ENCODE results near the gene TTLL5.

Gene TTLL5

DNA sequence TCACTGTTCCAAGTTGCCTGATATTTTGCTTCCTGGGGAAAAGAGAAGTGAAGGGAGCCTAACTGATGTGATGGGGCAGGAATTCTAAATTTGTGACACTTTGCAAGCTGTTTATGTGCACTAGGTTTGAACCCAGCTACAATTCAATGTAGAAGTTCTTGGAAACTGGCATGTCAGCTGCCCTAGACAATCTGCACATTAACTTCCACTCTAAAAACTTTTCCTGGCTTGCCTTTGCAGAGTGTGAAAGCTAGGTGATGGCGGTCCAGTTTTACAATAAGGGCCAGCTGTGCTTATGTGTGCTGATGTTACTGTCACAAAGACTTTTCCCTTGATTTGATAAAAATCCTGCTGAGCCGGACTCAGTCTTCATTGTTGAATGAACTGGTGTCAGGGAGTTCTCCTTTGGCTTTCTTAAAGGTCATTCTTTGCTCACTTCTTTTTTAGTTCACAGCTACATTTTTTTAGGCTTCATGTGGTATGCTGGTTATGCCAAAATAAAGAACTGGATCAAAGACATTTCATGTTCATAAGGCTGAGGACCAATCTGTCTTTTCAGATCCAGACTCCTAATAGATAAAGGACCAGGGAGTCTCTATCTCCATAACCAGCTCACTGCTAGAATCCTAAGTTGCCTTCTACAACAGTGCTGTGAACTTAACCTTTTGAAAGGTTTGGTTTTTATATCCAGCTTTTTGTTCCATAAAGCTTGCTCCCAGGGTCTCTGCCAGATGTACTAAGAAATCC, 187.3 kb downstream of the TTLL5 start:
- peaks cover 2% of the 10 kb centered on the region for H3K79me1 ChIP-seq (replicated peaks; ENCODE audit: low read length, poor library complexity, severe bottlenecking)
- H2BK120ac ChIP-seq (ENCODE audit: low read depth, low read length), result no peak overlapping the region
- H3K9me3 ChIP-seq (ENCODE audit: control insufficient read depth, low read length), result no peaks in the 10 kb centered on the region
- no peak overlapping the region for H3K4ac ChIP-seq (ENCODE audit: low read depth in 1 of 2, low read length in 2 of 2)
- WGBS, result 100% methylated on average over 2 of the region's 2 CpGs
- H3K27me3 ChIP-seq (ENCODE audit: control insufficient read depth in 1 of 2, insufficient read depth in 1 of 2, low read length in 2 of 2), result no peaks in the 10 kb centered on the region
- H3K36me3 ChIP-seq (ENCODE audit: control insufficient read depth in 1 of 2, insufficient read depth in 2 of 2, low read depth in 1 of 2, low read length in 2 of 2), result peaks cover 0 to 6% of the 10 kb centered on the region in 2 experiments
- H2AK5ac ChIP-seq (ENCODE audit: low read length, severe bottlenecking), result peak overlapping the region; percentile 84
- no peak overlapping the region for H4K91ac ChIP-seq (ENCODE audit: low read length)
- H3K4me3 ChIP-seq (ENCODE audit: insufficient read depth in 1 of 2, low read depth in 1 of 2, low read length in 2 of 2), result no peak overlapping the region
- H3K27ac ChIP-seq (ENCODE audit: low read length, poor library complexity, severe bottlenecking), result no peak overlapping the region
- DNase-seq, result no peak
- H3K18ac ChIP-seq (ENCODE audit: low read depth in 1 of 2, low read length in 2 of 2), result no peak overlapping the region
- no peaks in the 10 kb centered on the region for H3K4me1 ChIP-seq (ENCODE audit: control insufficient read depth, insufficient read depth, low read depth, low read length)
- no peak overlapping the region for H4K8ac ChIP-seq (ENCODE audit: low read length)
- no peak overlapping the region for H2BK5ac ChIP-seq (ENCODE audit: low read depth, low read length, poor library complexity, severe bottlenecking)
- no peak overlapping the region for H2AFZ ChIP-seq (ENCODE audit: low read depth, low read length)
- no peak overlapping the region for H3K9ac ChIP-seq (ENCODE audit: low read length)
- no peak overlapping the region for H2BK15ac ChIP-seq (ENCODE audit: low read depth, poor library complexity, severe bottlenecking)
- no peak overlapping the region for H3K4me2 ChIP-seq (ENCODE audit: low read length, poor library complexity, severe bottlenecking)
- no peak overlapping the region for H3K14ac ChIP-seq (ENCODE audit: low read length in 2 of 2)
- no peak overlapping the region for H2BK12ac ChIP-seq (ENCODE audit: low read length in 2 of 2)
- H3K23ac ChIP-seq (ENCODE audit: low read length in 2 of 2), result no peak overlapping the region

DNA sequence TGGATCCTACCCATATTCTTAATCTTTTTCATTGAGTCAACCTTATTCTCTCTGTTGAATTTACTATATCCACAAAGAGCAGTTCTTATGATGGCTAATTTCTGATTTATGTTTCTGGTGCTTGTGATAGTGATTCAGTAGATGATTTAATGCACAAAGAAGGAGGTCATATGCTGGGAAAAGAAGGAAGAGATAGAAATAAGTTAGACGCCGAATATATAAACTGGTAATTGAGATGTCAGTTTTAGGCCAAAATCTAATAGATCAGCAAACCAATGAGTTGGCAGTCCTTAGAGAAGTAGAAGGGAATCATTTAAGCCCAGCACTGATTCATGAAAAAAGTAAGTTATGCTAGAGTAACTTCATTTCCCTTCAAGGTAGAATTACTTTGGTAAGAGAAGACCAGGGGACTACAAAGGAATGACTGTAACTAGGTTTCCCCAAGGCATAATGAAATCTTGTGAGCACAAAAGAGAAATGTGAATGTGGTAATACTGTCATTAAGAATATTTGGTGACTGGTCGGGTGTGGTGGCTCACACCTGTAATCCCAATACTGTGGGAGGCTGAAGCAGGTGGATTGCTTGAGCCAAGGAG, 188.4 kb downstream of the TTLL5 start:
- Histone ChIP-seq H4K8ac (ENCODE audit: low read length) (no peak overlapping the region), H3K9ac (ENCODE audit: low read length) (no peak overlapping the region), H3K23ac (ENCODE audit: low read length in 2 of 2) (no peak overlapping the region), H3K4me1 (ENCODE audit: control insufficient read depth, insufficient read depth, low read depth, low read length) (no peaks in the 10 kb centered on the region), H3K36me3 (ENCODE audit: control insufficient read depth in 1 of 2, insufficient read depth in 2 of 2, low read depth in 1 of 2, low read length in 2 of 2) (peaks cover 0 to 6% of the 10 kb centered on the region in 2 experiments), H2AK5ac (ENCODE audit: low read length, severe bottlenecking) (no peak overlapping the region), H3K14ac (ENCODE audit: low read length in 2 of 2) (no peak overlapping the region), H2BK5ac (ENCODE audit: low read depth, low read length, poor library complexity, severe bottlenecking) (no peak overlapping the region), H3K4ac (ENCODE audit: low read depth in 1 of 2, low read length in 2 of 2) (no peak overlapping the region), H2AFZ (ENCODE audit: low read depth, low read length) (no peak overlapping the region), H3K79me1 (replicated peaks; ENCODE audit: low read length, poor library complexity, severe bottlenecking) (peaks cover 2% of the 10 kb centered on the region), H4K91ac (ENCODE audit: low read length) (no peak overlapping the region), H2BK15ac (ENCODE audit: low read depth, poor library complexity, severe bottlenecking) (no peak overlapping the region), H2BK12ac (ENCODE audit: low read length in 2 of 2) (no peak overlapping the region), H3K27me3 (ENCODE audit: control insufficient read depth in 1 of 2, insufficient read depth in 1 of 2, low read length in 2 of 2) (no peaks in the 10 kb centered on the region), H2BK120ac (ENCODE audit: low read depth, low read length) (no peak overlapping the region), H3K4me2 (ENCODE audit: low read length, poor library complexity, severe bottlenecking) (no peak overlapping the region), H3K9me3 (ENCODE audit: control insufficient read depth, low read length) (no peaks in the 10 kb centered on the region), H3K27ac (ENCODE audit: low read length, poor library complexity, severe bottlenecking) (no peak overlapping the region), H3K18ac (ENCODE audit: low read depth in 1 of 2, low read length in 2 of 2) (no peak overlapping the region), H3K4me3 (ENCODE audit: insufficient read depth in 1 of 2, low read depth in 1 of 2, low read length in 2 of 2) (no peak overlapping the region)
- WGBS, result 99% methylated on average over 3 of the region's 3 CpGs
- no peak for DNase-seq

- no peak overlapping the region for H2AK5ac ChIP-seq (ENCODE audit: low read length, severe bottlenecking)
- no peak overlapping the region for H2BK120ac ChIP-seq (ENCODE audit: low read depth, low read length)
- peaks cover 0 to 12% of the 10 kb centered on the region in 2 experiments for H3K36me3 ChIP-seq (ENCODE audit: control insufficient read depth in 1 of 2, insufficient read depth in 2 of 2, low read depth in 1 of 2, low read length in 2 of 2)
- H3K4me1 ChIP-seq (ENCODE audit: control insufficient read depth, insufficient read depth, low read depth, low read length), result no peaks in the 10 kb centered on the region
- H3K23ac ChIP-seq (ENCODE audit: low read length in 2 of 2), result no peak overlapping the region
- H4K91ac ChIP-seq (ENCODE audit: low read length), result no peak overlapping the region
- no peak overlapping the region for H3K9ac ChIP-seq (ENCODE audit: low read length)
- H3K18ac ChIP-seq (ENCODE audit: low read depth in 1 of 2, low read length in 2 of 2), result no peak overlapping the region
- H3K14ac ChIP-seq (ENCODE audit: low read length in 2 of 2), result no peak overlapping the region
- peaks cover 2% of the 10 kb centered on the region for H3K79me1 ChIP-seq (replicated peaks; ENCODE audit: low read length, poor library complexity, severe bottlenecking)
- H3K27me3 ChIP-seq (ENCODE audit: control insufficient read depth in 1 of 2, insufficient read depth in 1 of 2, low read length in 2 of 2), result no peaks in the 10 kb centered on the region
- no peak overlapping the region for H2BK5ac ChIP-seq (ENCODE audit: low read depth, low read length, poor library complexity, severe bottlenecking)
- no peak overlapping the region for H3K4me3 ChIP-seq (ENCODE audit: insufficient read depth in 1 of 2, low read depth in 1 of 2, low read length in 2 of 2)
- H2BK12ac ChIP-seq (ENCODE audit: low read length in 2 of 2), result no peak overlapping the region
- no peak overlapping the region for H3K4ac ChIP-seq (ENCODE audit: low read depth in 1 of 2, low read length in 2 of 2)
- no peak for DNase-seq
- no peak overlapping the region for H4K8ac ChIP-seq (ENCODE audit: low read length)
- no peaks in the 10 kb centered on the region for H3K9me3 ChIP-seq (ENCODE audit: control insufficient read depth, low read length)
- 97% methylated on average over 5 of the region's 6 CpGs for WGBS
- H3K4me2 ChIP-seq (ENCODE audit: low read length, poor library complexity, severe bottlenecking), result no peak overlapping the region
- H2BK15ac ChIP-seq (ENCODE audit: low read depth, poor library complexity, severe bottlenecking), result no peak overlapping the region
- H3K27ac ChIP-seq (ENCODE audit: low read length, poor library complexity, severe bottlenecking), result no peak overlapping the region
- H2AFZ ChIP-seq (ENCODE audit: low read depth, low read length), result no peak overlapping the region
Observed at GRCh38 chr14:75851574-75851866, 190.5 kb downstream of the TTLL5 start.

DNA sequence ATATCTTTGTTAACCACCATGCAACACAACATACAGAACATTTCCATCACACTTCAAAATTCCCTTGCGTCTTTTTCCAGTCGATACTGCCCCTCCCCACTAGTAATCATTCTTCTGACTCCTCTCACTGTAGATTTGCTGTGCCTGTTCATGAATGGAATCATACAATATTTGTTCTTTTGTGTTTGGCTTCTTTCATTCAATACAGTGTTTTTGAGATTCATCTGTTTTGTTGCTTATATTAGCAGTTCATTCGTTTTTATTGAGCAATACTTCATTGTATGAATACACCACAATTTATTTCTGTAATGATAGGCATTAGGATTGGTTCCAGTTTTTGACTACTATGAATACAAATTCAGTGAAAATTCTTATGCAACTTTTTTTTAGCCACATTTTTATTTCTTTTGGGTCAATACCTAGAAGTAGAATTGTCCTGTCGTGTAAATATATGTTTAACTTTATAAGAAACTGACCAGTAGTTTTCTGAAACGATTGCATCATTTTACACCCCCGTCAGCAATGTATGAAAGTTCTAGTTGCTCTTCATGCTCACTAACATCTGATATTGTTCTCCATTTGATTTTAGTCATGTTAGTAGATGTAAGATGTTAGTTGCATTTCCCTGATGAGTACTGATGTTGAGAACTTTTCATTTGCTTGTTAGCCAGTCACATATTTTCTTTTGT, 193.2 kb downstream of the TTLL5 start:
- no peak overlapping the region for H3K14ac ChIP-seq (ENCODE audit: low read length in 2 of 2)
- 100% methylated on average over 2 of the region's 6 CpGs for WGBS

More for the DNA sequence above, 193.2 kb downstream of the TTLL5 start:
- no peaks in the 10 kb centered on the region for H3K27me3 ChIP-seq (ENCODE audit: control insufficient read depth in 1 of 2, insufficient read depth in 1 of 2, low read length in 2 of 2)
- no peak overlapping the region for H2BK15ac ChIP-seq (ENCODE audit: low read depth, poor library complexity, severe bottlenecking)
- H2BK120ac ChIP-seq (ENCODE audit: low read depth, low read length), result no peak overlapping the region
- DNase-seq, result no peak
- H4K8ac ChIP-seq (ENCODE audit: low read length), result no peak overlapping the region
- H4K91ac ChIP-seq (ENCODE audit: low read length), result no peak overlapping the region
- no peak overlapping the region for H3K4me2 ChIP-seq (ENCODE audit: low read length, poor library complexity, severe bottlenecking)
- H3K4me3 ChIP-seq (ENCODE audit: insufficient read depth in 1 of 2, low read depth in 1 of 2, low read length in 2 of 2), result no peak overlapping the region
- no peak overlapping the region for H2AFZ ChIP-seq (ENCODE audit: low read depth, low read length)
- no peak overlapping the region for H3K4ac ChIP-seq (ENCODE audit: low read depth in 1 of 2, low read length in 2 of 2)
- H3K23ac ChIP-seq (ENCODE audit: low read length in 2 of 2), result no peak overlapping the region
- H3K4me1 ChIP-seq (ENCODE audit: control insufficient read depth, insufficient read depth, low read depth, low read length), result no peaks in the 10 kb centered on the region
- H2BK12ac ChIP-seq (ENCODE audit: low read length in 2 of 2), result no peak overlapping the region
- peaks cover 0 to 12% of the 10 kb centered on the region in 2 experiments for H3K36me3 ChIP-seq (ENCODE audit: control insufficient read depth in 1 of 2, insufficient read depth in 2 of 2, low read depth in 1 of 2, low read length in 2 of 2)
- H3K18ac ChIP-seq (ENCODE audit: low read depth in 1 of 2, low read length in 2 of 2), result no peak overlapping the region
- H3K27ac ChIP-seq (ENCODE audit: low read length, poor library complexity, severe bottlenecking), result no peak overlapping the region
- no peak overlapping the region for H2BK5ac ChIP-seq (ENCODE audit: low read depth, low read length, poor library complexity, severe bottlenecking)
- no peak overlapping the region for H3K9ac ChIP-seq (ENCODE audit: low read length)
- no peaks in the 10 kb centered on the region for H3K9me3 ChIP-seq (ENCODE audit: control insufficient read depth, low read length)
- H2AK5ac ChIP-seq (ENCODE audit: low read length, severe bottlenecking), result no peak overlapping the region
- no peaks in the 10 kb centered on the region for H3K79me1 ChIP-seq (replicated peaks; ENCODE audit: low read length, poor library complexity, severe bottlenecking)
